GM21423 (cell line): ENCODE data around the gene ARL10.

Source experiments
- ATAC-seq: cut with Tn5 transposase; IDR thresholded peaks from one replicate; pipeline ENCODE4 v1.9.1; 2021; ENCODE audit warnings: mild to moderate bottlenecking, moderate library complexity; ENCODE audit not compliant: unreplicated experiment

ARL10 gene, protein sequence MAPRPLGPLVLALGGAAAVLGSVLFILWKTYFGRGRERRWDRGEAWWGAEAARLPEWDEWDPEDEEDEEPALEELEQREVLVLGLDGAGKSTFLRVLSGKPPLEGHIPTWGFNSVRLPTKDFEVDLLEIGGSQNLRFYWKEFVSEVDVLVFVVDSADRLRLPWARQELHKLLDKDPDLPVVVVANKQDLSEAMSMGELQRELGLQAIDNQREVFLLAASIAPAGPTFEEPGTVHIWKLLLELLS

DNA sequence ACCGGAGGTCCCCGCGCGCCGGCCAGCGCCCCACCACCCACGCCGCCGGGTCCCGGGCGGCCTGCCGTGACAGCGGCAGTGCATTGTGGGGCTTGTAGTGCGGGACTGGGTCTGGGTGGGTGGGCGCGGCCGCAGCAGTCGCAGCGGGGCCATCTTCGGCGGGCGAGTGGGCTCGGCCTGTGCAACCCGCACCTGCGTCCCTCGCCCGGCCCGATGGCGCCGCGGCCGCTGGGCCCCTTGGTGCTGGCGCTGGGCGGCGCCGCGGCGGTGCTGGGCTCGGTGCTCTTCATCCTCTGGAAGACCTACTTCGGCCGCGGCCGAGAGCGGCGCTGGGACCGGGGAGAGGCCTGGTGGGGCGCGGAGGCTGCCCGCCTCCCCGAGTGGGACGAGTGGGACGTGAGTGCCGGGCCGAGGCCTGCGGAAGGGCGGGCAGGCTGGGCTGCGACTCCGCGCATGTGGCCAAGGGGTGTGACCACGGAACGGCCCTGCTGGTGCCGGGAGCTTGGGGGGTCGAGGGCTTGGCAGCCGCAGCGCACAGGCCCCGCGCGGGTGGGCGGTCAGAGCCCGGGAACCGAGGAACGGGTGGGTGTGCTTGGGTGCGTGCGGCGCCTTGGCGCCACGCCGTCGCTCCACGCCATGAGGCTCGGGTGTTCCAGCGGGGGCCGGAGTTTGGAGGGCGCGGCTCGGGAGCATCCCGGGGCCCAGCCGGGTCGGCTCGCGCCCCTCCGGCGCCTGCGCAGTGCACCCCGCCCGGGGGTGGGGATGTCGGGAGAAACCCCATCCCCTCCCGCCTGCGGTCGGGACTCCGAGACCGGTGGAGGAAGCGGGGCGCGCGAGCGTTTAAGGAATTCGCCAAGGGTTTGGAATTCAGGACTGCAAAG lies at the start of gene ARL10:
Gene ARL10, plus strand, starts transcription at position 137 of the 881 bp plus-strand sequence. Its CDS starts 77 bp downstream, at position 214.
- ATAC-seq: peak; percentile 34

DNA sequence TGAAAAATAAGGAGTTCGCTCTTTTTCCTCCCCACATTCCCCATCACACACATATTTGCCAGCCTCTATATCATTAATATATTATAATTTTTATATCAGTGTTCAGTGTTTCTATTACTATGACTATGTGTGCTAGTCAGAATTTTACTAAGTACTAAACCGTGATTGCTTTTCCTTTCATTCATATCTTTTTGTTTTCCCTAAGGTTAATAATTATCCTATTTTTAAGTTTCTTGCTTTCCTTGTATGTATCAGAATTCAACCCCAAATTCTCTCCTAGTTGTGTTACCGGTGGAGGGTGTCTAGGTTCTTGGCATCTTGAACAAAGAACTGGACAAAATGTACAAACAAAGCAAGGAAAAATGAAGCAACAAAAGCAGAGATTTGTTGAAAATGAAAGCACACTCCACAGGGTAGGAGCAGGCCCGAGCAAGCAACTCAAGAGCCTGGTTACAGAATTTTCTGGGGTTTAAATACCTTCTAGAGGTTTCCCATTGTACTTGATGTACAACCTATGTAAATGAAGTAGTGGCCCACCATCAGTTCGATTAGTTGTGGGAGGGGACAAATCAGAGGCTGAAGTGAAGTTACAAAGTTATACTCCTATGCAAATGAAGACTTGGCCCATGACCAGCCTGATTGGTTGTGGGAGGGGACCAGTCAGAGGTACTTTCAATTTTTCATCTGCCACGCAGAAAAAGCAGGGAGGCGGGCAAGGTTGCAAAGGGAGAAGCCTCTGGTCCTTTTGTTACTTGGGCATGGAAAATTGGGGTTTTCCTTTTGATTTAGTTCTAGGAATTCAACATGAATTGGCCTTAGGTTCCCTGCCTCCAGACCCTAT lies 47.5 kb upstream of the ARL10 start:
- no peak for ATAC-seq

DNA sequence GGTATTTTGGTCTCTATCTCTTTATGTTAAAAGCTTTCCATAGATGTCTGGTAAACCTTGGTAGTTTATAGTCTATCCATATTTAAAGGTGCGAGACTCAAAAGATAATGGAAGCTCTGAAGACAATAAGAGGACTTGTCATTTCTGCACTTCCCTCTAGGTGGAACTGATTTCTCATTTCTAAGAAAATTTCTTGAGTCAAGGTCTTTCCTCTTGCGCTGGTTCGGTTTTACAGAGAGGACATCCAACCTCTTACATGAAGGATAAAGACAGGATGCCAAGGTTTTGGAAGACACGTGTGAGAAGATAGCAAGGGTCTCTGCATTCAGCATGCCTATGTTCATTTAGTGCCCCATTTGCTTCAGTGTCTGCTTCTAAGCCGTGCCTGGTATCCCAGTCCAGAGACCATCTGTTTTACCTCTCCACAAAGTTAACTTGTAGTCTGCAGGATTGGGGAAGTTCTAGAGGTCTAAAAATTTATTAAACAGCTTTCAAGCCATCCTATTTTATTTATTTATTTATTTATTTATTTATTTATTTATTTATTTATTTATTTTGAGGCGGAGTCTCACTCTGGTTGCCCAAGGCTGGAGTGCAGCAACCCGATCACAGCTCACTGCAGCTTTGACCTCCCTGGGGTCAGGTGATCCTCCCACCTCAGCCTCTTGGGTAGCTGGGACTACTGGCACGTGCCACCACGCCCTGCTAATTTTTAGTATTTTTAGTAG lies 45.3 kb upstream of the ARL10 start:
- no peak for ATAC-seq

DNA sequence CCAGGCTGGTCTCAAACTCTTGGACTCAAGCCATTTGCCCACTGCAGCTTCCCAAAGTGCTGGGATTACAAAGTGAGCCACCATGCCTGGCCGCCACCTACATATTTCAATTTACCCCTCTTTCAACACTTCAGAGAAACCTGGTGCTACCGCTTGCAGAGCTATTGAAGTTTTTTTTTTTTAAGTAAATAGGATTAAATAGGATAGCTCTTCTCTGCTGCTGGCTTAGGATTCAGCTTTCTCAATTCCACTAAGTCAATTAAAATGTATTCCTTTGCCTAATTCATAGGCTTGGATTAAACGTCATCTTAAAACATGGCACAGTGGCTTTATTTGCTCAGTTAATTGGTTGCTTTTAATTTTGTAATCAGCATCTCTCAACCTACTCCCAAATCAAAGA lies 44.7 kb upstream of the ARL10 start:
- ATAC-seq: no peak

DNA sequence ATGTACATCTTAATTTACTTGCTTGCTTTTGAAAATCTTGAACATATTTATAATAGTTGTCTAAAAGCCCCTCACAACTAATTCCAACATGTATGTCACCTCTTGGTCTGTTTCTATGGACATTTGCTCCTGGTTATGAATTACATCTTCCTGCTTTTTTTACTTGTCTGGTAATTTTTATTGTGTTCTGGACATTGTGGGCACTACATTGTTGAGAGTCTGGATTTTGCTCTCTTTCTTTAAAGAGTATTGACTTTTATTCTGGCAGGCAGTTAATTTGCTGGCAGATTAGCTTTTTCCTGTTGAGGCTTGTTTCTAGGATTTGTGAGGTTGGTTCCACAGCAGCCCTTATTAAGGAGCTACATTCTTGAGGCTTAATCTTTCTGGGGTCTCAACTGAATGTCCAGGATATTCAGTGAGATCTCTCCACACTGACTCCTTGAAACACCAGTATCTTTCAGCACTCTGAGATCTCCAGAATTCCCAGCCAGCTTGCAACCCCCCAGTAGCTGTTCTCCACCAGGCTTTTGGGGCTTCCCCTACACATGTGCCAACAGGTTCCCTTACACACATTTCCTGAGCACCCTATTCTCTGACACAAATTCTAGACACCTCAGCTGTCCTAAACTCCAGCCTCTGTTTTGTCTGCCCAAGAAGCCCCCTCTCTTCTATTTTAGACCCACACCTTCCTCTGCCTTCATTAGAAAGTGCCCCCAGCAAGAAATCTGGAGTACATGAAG lies 31.1 kb upstream of the ARL10 start:
- no peak for ATAC-seq

DNA sequence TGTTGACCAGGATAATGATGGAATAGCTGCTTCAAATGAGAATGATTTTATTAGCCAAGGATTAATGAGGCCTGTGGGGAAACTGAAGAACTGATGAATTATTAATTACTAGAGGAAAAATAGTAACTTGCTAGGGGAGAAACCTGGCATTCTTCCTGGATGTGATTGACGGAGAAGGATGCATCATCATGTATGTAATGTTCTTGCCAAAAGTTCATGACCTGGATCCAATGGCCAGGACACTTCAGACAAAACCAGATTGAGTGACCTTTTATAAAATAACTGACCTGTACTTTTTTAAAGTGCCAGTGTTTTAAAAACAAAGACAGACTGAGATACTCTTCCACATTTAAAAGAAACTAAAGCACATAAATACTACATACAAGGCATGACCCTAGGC lies 27.4 kb upstream of the ARL10 start:
- ATAC-seq: no peak

DNA sequence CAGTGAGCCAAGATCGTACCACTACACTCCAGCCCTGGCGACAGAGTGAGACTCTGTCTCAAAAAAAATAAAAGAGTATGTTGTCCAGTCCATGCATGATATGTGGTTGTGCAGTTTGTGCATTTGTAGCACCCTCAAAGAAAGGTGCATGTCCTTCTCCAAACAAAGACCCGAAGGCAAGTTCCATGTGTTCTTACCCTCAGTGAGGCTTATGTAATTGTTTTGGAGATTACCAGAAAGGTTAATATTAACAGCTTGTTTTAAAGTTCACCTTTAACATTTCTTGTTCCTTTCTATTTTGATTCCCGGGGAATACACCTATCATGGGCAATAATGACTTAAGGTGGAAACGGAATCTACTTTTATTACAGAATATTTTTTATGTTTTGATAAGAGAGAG lies 26.0 kb upstream of the ARL10 start:
- ATAC-seq: no peak

DNA sequence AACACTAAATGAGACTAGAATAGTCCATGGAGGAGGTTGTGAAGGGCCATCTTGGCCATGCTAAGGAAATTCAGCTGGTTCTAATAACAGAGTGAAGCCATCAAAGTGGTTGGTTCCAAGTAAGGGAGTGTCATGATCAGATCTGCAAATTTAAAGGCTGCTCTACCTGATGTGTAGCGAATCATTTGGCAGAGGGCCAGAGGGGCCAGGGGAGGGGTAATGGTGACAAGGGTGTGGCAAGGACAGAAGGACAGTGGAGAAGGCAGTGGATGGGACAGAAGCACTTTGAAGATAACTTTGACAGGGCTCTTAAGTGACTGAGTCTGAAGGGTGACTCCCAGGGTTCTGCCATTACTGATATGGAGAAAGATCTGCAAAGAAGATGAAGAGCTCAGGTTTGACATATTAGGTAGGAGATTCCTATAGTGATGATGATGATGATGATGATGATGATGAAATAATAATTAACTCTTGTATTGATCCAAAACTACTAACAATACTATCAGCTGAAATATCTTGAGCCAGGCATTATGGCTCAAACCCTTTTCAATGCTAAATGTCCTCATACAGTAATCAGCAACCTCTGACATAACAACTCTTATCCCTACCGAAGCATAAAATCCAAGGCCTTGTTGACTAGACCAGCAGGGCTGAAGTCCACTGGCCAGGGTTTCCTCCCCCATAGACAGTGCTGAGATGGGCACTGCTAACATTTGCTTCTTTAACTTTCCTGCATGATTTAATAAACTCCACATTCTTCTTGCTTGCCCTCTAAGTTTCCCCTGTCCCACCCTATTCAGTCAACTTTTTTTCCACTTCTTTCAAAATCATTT lies 23.7 kb upstream of the ARL10 start:
- no peak for ATAC-seq

DNA sequence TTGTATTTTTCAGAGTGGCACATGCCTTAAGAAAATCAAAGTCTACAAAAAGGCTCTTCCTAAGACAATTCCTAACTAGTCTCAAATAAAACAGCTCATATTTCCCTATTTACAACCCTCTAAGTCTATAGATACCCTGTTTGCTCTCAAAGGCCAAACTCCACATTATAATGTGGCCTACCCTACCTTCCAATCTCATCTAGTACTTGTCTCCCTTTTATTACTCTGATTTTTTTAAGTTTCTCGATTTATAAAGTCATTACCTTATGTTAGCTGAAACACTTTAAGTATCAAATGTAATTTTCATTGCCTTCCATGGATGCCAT lies 23.2 kb upstream of the ARL10 start:
- no peak for ATAC-seq

DNA sequence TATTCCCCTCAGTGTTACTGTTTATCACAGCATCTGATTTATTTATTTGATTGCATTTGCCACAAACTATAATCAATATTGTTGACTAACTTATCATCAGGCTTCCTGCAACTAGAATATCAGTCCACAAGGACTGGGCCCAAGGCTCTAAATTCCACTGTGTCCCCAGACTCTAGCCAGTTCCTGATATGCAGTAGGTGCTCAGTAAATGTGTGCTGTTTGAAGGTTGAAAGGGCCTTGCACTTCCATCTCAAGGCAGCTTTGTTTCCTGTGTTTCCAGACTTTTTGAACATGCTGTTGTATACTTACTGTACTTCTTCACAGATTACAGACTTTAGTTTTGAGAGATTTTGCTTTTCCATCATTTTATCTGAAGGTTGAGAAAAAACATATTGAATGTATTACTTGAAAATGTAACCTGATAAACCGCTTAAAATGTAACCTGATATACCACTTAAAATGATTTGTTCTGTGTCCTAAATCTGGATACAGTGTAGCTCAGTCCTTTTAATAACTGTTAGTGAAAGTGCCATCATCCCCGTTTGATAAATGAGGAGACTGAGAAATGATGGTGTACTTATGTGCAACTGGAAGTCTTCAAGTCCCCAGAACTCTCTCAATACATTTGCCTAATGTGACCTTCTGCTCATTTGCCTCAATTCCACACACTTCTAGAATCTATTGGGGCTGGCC lies 22.4 kb upstream of the ARL10 start:
- ATAC-seq: no peak

DNA sequence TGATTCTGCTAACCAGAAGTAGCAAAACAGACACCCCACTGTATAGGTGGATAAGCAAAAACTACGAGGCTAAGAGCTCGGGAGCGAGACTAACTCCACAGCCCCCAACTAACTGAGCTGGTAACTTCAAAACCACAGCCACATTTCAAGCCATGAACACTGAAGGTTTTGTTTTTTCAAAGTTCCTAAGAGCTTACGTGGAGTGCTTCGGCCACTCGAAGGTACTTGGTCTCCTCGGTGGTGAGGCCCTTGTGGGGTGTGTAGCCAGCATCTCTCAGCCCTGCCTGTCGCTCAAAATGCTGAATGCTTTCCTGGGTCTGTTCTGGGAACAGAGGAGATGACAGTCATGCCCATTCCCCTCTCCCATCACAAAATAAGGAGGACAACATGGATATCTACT lies 14.9 kb upstream of the ARL10 start:
- no peak for ATAC-seq

DNA sequence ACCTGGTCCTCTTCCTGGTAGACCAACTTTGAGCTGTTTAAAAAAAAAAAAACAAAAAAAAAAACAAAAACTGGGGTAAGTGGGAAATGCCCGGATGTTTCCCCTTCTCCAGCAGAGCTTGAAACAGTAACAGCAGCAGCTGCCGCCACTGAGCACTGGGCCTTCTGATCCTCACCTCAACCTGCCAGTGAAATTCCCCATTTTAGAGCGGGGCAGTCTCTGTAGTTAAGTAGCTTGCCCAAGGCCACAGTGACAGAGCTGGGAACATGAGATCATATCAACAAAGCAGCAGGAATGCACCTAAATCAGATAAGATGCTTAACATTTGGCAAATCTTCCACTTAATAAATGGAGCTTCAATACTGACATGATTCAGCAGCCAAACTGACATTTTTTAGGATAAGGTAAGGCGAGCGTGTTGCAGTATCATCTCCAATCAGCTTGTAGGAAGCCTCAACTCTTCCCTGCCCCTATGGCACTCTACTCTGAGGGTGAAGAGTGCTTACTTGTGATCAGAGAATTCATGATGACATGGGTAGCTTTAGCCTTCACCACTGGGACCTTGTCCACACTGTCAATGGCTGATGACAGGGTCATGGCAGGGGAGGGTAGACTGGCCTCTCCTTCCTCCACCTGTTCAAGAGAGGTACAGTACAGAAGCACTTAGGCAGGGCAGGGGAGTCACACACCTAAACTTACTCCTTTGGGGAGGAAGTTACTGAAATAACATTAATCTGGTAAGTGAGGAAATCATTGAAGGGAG lies 13.0 kb upstream of the ARL10 start:
- no peak for ATAC-seq

DNA sequence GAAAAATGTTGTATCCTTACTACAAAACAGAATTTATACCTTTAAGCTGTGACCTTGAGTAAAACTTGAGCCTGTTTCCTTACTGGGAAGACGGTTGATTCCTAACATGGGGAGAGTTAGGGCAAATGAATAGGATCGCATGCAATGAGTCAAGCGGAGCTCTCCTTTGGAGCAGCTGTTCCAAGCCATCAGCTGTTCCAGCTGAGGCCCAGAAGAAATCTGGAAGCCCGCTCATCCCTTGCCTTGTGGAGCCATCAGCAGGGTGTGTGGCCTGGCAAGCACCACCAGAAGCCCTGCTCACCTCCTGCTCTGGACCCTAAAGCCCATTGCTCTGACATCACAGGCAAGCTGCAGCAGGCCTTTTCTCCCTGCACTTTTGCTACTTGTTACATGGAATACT lies 11.8 kb upstream of the ARL10 start:
- no peak for ATAC-seq

DNA sequence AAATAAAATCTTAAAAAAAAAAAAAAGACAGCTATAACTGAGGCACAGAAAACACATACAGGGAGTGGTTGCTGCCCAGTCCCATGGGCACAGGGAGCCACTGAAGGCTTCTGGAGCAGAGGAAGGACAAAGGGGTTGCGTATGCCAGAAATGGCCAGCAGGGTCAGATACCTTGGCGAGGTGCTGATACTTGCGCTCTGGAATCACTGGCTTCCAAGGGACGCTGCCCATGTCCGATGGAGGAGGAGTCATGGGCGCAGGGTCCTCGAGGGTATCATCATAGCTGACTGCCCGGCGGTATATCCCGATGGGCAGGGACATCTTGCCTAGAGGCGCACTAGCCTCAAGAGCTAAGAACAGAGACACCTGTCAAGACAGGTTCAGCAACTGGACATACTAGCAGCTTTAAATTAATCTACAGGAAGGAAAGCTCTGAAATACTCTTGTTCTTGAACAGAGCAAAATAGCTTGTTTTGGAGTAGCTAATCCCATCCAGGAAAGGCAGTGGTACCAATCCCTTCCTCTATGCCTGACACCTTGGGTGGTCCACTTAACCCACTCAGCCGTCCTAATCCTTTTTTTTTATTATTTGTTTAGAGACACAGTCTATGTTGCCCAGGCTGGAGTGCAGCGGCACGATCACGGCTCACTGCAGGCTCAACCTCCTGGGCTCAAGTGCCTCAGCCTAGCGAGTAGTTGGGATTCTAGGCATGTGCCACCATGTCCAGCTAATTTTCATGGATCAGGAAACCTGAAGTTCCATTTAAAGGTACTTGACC lies 9.7 kb upstream of the ARL10 start:
- ATAC-seq: no peak

DNA sequence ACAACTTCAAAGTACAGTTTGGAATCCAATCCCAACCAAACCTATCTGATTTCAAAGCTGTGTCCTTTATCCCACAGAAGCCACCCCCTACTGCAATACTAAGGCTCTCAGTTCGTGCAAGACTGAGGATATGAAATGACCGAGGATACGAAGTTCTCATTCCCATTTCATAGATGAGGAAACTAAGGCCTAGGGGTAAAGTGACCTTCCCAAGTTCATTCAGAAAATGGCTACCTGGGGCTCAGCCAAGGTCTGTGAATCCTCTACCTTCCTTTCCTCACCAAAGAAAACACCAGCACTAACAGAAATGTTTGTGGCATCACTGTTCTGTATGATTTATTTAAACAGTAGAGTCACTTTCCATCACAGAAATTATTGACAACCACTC lies 9.1 kb upstream of the ARL10 start:
- no peak for ATAC-seq

DNA sequence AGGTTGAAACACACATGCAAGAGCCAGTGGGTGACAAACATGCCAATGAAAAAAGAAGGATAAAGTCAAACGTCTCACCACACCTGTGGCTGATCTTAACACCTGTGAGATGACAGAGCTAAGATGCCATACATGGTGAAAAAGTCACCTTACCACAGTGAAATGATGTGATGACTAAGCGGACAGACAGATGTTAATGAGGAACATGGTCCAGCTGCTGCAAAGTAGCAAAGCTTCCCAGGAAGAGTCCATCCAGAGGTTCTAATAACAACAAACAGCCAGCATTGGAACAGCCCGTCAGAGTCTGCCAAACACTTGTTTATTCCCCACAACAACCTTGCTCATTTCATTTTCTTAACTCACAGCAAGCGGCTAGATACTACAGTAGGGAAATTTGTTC lies 5.6 kb upstream of the ARL10 start:
- no peak for ATAC-seq

DNA sequence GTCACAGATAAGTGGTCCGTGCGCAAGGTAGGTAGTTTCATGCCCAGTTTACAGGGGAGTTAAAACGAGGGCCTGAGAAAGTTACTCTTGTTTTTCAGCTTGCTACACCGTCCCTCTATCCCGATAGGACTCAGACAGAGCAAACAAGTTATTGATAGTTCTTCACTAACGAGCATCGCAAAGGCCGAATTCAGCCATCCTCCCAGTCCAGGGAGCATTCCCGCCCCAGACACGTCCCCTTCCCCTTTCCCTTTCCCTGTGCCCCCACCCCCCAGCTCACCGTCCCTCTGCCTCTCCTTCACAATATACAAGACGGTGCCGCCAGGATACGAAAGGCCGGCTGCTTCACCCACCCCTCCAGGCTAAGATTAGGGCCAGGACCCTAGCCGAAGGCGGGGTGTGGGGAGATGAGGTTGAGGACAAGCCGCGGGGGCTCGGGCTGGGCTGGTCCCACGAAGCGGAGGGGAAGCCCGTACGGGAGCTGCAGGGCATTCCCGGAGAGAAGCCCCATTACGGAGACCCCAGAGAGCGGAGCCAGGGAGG lies 4.3 kb upstream of the ARL10 start:
- no peak for ATAC-seq
